GM21423 (cell line): ENCODE results near the gene PCDHGB7.
"Not testable (repeated sequence)": the region's sequence is repeated elsewhere in the genome, so short reads cannot be mapped to it uniquely, and the experiment has no call there.

Experiments used
- ATAC-seq: cut with Tn5 transposase; IDR thresholded peaks from one replicate; pipeline ENCODE4 v1.9.1; 2021; ENCODE audit warnings: mild to moderate bottlenecking, moderate library complexity; ENCODE audit not compliant: unreplicated experiment

PCDHGB7 gene

DNA sequence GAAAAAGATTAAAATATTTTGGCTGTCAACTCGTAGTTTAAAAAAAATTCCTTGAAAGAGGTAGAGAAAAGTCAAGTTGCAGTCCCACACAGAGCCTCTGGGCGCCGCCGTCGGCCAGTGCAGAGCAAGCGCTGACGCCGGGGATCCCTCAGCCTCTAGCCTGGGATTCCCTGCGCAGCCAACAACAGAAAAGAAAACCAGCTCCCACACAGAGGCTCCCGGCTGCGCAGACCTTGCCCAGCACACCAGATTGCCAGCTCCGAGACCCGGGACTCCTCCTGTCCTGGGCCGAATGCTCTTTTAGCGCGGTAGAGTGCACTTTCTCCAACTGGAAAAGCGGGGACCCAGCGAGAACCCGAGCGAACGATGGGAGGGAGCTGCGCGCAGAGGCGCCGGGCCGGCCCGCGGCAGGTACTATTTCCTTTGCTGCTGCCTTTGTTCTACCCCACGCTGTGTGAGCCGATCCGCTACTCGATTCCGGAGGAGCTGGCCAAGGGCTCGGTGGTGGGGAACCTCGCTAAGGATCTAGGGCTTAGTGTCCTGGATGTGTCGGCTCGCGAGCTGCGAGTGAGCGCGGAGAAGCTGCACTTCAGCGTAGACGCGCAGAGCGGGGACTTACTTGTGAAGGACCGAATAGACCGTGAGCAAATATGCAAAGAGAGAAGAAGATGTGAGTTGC, at the start of gene PCDHGB7:
Gene PCDHGB7, plus strand, starts transcription at position 184 of the 679 bp plus-strand sequence. Its CDS starts 183 bp downstream, at position 367.
- ATAC-seq: peak; percentile 75

DNA sequence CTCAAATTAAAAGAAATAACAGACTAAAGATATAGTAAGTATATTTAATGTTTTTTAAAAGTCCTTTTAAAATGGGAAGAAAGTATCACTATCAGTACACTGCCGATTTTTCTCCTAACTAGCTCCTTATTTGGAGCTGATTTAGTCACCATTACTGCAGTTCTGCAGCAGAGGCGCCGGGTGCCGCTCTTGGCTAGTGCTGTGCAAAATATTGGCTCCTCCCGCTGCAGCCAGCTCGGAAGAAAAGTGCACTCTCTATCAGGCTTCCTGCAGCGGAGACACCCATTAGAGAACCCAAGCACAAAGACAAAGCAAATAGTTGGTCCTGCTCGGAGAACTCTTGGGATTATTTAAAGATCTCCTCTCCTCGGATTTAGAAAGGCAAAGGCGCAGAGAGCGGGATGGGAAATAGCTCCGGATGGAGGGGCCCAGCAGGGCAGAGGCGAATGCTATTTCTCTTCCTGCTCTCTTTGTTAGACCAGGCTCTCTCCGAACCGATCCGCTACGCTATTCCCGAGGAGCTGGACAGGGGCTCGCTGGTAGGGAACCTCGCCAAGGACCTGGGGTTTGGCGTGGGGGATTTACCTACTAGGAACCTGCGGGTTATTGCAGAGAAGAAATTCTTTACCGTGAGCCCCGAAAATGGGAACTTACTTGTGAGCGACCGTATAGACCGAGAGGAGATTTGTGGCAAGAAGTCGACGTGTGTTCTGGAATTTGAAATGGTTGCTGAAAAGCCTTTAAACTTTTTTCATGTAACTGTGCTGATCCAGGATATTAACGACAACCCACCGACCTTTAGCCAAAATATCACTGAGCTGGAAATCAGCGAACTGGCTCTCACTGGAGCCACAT, 47.3 kb upstream of the PCDHGB7 start, which contains the start of gene PCDHGB3:
Gene PCDHGB3, plus strand, starts transcription at position 249 of the 855 bp plus-strand sequence. Its CDS starts 153 bp downstream, at position 402.
- ATAC-seq: peak; percentile 94

DNA sequence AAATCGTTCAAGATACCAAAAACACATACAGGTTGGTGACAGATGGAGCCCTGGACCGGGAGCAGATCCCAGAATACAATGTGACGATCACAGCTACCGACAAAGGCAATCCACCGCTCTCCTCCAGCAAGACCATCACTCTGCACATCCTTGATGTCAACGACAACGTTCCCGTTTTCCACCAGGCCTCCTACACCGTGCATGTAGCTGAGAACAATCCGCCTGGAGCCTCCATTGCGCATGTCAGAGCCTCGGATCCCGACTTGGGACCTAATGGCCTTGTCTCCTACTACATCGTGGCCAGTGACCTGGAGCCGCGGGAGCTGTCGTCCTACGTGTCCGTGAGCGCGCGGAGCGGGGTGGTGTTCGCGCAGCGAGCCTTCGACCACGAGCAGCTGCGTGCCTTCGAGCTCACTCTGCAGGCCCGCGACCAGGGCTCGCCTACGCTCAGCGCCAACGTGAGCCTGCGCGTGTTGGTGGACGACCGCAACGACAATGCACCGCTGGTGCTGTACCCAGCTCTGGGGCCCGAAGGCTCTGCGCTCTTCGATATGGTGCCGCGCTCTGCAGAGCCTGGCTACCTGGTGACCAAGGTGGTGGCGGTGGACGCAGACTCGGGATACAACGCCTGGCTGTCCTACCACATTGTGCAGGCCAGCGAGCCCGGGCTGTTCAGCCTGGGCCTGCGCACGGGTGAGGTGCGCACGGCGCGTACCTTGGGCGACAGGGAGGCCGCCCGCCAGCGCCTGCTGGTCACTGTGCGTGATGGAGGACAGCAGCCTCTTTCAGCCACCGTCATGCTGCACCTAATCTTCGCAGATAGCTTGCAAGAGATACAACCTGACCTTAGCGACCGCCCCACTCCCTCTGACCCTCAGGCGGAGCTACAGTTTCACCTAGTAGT, 45.7 kb upstream of the PCDHGB7 start:
- no peak for ATAC-seq

DNA sequence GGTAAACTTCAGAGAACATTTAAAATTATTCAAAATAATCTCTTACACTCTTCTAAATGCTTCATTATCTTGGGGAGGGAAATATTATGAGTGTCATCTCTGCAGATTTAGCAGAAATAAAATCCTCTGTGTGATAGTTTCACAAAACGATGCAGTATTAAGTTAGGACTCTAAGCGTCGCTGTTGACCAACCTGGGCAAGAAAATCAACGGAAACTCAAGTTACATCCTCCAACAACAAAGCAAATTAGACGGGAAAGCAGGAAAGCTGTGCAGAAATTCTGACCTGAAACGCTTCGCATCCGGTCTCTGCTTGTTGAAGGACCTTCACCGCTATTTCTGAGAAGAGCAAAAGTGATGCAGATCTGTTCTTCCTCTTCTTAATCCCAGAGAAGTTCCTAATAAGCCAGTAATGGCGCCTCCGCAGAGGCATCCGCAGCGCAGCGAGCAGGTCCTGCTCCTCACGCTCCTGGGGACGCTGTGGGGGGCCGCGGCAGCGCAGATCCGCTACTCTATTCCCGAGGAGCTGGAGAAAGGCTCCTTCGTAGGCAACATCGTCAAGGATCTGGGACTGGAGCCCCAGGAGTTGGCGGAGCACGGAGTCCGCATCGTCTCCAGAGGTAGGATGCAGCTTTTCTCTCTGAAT, 43.7 kb upstream of the PCDHGB7 start, which contains the start of gene PCDHGA6:
Gene PCDHGA6, plus strand, starts transcription at position 219 of the 645 bp plus-strand sequence. Its CDS starts 193 bp downstream, at position 412.
- no peak for ATAC-seq

DNA sequence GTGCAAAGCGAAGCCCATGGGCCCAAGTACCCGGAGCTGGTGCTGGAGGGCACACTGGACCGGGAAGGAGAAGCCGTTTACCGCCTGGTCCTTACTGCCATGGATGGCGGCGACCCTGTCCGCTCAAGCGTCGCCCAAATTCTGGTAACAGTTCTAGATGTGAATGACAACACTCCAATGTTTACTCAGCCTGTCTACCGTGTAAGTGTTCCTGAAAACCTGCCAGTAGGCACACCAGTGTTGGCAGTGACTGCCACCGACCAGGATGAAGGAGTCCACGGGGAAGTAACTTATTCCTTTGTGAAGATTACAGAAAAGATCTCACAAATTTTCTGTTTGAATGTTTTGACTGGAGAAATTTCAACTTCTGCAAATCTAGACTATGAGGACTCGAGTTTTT, 42.9 kb upstream of the PCDHGB7 start:
- no peak for ATAC-seq

DNA sequence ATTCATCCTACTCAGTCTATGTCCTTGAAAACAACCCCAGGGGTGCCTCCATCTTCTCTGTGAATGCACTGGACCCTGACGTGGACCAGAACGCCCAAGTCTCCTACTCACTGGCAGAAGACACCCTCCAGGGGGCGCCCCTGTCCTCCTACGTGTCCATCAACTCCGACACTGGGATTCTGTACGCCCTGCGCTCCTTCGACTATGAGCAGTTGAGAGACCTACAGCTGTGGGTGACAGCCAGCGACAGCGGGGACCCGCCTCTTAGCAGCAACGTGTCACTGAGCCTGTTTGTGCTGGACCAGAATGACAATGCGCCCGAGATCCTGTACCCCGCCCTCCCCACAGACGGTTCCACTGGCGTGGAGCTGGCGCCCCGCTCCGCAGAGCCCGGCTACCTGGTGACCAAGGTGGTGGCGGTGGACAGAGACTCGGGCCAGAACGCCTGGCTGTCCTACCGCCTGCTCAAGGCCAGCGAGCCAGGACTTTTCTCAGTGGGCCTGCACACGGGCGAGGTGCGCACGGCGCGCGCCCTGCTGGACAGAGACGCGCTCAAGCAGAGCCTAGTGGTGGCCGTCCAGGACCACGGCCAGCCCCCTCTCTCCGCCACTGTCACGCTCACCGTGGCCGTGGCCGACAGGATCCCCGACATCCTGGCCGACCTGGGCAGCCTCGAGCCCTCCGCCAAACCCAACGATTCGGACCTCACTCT, 41.9 kb upstream of the PCDHGB7 start:
- not testable (repeated sequence) for ATAC-seq

DNA sequence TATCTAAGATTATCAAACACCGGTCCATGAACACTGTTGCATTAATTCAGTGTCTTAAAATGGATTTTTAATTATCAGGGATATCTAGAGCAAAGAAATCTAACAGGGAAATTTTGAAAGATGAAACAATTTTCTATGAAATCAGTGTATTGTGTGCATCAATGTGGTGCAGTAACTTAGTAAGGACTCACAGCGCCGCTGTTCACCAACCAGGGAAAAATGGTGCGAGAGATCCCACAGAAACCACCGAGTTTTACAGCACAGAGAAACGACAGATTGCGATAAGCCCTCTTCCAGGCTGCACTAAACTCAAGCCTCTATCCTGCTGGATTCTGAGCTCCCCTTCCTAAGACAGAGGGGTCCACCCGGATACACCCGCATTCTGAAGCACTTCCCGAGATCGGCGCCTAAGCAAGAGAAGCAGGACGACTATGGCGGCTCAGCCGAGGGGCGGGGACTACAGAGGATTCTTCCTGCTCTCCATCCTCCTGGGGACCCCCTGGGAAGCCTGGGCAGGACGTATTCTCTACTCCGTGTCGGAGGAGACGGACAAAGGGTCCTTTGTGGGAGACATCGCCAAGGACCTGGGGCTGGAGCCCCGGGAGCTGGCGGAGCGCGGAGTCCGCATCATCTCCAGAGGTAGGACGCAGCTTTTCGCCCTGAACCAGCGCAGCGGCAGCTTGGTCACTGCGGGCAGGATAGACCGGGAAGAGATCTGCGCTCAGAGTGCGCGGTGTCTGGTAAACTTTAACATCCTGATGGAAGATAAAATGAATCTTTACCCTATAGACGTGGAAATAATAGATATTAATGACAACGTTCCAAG, 34.8 kb upstream of the PCDHGB7 start, which contains the start of gene PCDHGA7:
Gene PCDHGA7, plus strand, starts transcription at position 274 of the 826 bp plus-strand sequence. Its CDS starts 158 bp downstream, at position 432.
- ATAC-seq: no peak

DNA sequence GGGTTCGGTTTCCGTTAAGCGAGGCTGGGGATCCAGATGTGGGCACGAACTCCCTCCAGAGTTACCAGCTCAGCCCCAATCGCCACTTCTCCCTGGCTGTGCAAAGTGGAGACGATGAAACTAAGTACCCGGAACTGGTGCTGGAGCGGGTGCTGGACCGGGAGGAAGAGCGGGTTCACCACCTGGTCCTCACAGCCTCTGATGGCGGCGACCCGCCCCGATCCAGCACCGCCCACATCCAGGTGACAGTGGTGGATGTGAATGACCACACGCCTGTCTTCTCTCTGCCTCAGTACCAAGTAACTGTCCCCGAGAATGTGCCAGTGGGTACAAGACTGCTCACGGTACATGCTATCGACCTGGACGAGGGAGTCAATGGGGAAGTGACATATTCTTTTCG, 34.1 kb upstream of the PCDHGB7 start:
- ATAC-seq: no peak

DNA sequence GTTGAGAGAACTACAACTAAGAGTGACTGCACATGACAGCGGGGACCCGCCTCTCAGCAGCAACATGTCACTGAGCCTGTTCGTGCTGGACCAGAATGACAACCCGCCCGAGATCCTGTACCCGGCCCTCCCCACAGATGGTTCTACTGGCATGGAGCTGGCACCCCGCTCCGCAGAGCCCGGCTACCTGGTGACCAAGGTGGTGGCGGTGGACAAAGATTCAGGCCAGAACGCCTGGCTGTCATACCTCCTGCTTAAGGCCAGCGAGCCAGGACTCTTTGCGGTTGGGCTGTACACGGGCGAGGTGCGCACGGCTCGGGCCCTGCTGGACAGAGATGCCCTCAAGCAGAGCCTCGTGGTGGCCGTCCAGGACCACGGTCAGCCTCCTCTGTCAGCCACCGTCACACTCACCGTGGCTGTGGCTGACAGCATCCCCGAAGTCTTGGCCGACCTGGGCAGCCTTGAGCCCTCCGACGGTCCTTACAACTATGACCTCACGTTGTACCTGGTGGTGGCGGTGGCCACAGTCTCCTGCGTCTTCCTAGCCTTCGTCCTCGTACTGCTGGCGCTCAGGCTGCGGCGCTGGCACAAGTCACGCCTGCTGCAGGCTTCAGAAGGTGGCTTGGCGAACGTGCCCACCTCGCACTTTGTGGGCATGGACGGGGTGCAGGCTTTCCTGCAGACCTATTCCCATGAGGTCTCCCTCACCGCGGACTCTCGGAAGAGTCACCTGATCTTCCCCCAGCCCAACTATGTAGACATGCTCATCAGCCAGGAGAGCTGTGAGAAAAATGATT, 32.8 kb upstream of the PCDHGB7 start:
- no peak for ATAC-seq

DNA sequence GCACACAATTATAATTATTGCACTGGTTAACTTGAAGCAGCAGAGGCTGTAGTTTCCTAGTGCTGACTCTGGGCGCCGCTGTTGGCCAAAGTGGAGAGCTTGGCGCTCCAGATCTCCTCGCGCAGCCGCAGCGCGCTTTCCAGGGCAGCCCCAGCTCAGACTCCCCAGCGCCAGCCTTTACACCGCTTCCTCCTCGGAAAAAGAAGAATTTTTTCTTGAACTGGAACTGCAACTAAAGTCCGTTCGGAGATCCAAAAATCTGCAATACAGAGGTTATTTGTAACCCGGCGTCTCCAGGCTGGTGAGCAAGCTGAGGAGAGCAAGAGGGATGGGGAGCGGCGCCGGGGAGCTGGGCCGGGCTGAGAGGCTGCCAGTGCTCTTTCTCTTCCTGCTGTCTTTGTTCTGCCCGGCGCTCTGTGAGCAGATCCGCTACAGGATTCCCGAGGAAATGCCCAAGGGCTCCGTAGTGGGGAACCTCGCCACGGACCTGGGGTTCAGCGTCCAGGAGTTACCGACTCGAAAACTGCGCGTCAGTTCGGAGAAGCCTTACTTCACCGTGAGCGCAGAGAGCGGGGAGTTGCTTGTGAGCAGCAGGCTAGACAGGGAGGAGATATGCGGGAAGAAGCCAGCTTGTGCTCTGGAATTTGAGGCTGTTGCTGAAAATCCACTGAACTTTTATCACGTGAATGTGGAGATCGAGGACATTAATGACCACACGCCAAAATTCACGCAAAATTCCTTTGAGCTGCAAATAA, 29.7 kb upstream of the PCDHGB7 start, which contains the start of gene PCDHGB4:
Gene PCDHGB4, plus strand, starts transcription at position 142 of the 755 bp plus-strand sequence. Its CDS starts 187 bp downstream, at position 329.
- ATAC-seq: peak; percentile 79

DNA sequence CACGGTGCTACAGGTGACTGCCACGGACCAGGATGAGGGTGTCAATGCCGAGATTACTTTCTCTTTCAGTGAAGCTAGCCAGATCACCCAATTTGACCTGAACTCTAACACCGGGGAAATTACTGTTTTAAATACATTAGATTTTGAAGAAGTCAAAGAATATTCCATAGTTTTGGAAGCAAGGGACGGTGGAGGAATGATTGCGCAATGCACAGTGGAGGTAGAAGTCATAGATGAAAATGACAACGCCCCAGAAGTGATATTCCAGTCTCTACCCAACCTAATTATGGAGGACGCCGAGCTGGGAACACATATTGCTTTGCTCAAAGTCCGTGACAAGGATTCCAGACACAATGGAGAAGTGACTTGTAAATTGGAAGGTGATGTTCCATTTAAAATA, 28.8 kb upstream of the PCDHGB7 start:
- no peak for ATAC-seq

DNA sequence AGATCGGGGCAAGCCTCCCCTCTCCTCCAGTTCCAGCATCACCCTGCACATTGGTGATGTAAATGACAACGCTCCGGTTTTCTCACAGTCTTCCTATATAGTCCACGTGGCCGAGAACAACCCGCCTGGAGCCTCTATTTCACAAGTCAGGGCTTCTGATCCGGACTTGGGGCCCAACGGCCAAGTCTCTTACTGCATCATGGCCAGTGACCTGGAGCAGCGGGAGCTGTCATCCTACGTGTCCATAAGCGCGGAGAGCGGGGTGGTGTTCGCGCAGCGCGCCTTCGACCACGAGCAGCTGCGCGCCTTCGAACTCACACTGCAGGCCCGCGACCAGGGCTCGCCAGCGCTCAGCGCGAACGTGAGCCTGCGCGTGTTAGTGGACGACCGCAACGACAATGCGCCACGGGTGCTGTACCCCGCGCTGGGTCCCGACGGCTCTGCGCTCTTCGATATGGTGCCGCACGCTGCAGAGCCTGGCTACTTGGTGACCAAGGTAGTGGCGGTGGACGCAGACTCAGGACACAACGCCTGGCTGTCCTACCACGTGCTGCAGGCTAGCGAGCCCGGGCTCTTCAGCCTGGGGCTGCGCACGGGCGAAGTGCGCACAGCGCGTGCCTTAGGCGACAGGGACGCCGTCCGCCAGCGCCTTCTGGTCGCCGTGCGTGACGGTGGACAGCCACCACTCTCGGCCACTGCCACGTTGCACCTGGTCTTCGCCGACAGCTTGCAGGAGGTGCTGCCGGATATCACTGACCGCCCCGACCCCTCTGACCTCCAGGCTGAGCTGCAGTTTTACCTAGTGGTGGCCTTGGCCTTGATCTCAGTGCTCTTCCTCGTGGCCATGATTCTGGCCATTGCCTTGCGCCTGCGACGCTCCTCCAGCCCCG, 28.1 kb upstream of the PCDHGB7 start:
- no peak for ATAC-seq

DNA sequence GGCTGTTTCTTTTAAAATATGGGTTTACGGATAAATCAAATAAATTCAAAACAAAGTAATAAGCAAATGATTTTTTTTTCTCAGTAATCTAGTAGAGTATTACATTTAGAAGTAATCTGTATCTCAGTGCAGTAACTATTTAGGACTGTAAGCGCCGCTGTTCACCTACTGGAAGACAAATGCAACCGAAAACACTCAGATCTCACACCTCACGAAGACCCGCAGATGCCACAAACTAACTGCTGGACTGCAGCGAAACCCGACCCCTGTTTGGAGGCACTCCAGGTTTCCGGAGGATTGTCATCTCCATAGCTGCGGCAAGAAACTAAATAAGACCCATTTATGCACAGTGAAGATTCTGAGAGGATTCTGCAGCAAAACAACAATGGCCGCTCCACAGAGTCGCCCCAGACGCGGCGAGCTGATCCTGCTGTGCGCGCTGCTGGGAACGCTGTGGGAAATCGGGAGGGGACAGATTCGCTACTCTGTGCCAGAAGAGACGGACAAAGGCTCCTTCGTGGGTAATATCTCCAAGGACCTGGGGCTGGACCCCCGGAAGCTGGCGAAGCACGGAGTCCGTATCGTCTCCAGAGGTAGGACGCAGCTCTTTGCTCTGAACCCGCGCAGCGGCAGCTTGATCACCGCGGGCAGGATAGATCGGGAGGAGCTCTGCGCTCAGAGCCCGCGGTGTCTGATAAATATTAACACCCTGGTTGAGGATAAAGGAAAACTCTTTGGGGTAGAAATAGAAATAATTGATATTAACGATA, 24.9 kb upstream of the PCDHGB7 start, which contains the start of gene PCDHGA8:
Gene PCDHGA8, plus strand, starts transcription at position 205 of the 770 bp plus-strand sequence. Its CDS starts 181 bp downstream, at position 386.
- ATAC-seq: no peak

DNA sequence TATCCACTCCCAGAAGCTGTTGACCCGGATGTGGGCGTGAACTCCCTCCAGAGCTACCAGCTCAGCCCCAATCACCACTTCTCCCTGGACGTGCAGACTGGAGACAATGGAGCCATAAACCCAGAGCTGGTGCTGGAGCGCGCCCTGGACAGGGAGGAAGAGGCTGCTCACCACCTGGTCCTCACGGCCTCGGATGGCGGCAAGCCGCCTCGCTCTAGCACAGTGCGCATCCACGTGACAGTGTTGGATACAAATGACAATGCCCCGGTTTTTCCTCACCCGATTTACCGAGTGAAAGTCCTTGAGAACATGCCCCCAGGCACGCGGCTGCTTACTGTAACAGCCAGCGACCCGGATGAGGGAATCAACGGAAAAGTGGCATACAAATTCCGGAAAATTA, 24.2 kb upstream of the PCDHGB7 start:
- no peak for ATAC-seq
